HG03558 (cell line): ENCODE results near the gene MEGF10.
A peak's percentile ranks its signal among the peaks of the same experiment; 100 is the strongest.
"Not testable (repeated sequence)": the region's sequence is repeated elsewhere in the genome, so short reads cannot be mapped to it uniquely, and the experiment has no call there.

Experiments
- ATAC-seq: cut with Tn5 transposase; IDR thresholded peaks from one replicate; pipeline ENCODE4 v1.9.1; 2021; ENCODE audit warnings: moderate number of reproducible peaks; ENCODE audit not compliant: unreplicated experiment; ENCODE audit errors: extremely low read depth

MEGF10 gene

GRCh38 chr5:127297348-127298035, 6.9 kb downstream of the MEGF10 start:
- ATAC-seq: no peak

- ATAC-seq: no peak
Measured at GRCh38 chr5:127298036-127298429, 7.4 kb downstream of the MEGF10 start.

- ATAC-seq: no peak
Measured at GRCh38 chr5:127298656-127299055, 8.1 kb downstream of the MEGF10 start.

- no peak for ATAC-seq
Measured at GRCh38 chr5:127299678-127300077, 9.1 kb downstream of the MEGF10 start.

DNA sequence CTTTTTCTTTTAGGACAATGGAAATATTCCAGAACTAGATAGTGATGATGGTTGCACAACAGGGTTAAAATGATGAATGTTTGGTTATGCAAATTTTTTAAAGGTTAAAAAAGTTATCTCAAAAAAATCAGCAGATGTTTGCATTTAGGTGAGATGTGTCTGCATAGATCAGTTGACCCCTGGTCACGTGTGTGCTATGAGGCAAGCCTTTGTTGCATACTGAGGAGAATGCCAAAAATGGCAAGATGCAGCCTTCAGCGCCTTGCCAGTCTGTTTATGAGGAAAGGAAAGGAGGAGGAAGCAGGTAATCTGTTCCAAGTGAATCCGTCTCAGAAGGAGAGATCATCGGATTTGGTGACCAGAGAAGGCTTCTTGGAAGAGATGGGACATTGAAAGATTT, 11.9 kb downstream of the MEGF10 start:
- ATAC-seq: no peak

GRCh38 chr5:127303404-127303803, 12.8 kb downstream of the MEGF10 start:
- no peak for ATAC-seq

GRCh38 chr5:127305493-127305892, 14.9 kb downstream of the MEGF10 start:
- ATAC-seq: no peak

- ATAC-seq: no peak
Measured at GRCh38 chr5:127306036-127306435, 15.4 kb downstream of the MEGF10 start.

DNA sequence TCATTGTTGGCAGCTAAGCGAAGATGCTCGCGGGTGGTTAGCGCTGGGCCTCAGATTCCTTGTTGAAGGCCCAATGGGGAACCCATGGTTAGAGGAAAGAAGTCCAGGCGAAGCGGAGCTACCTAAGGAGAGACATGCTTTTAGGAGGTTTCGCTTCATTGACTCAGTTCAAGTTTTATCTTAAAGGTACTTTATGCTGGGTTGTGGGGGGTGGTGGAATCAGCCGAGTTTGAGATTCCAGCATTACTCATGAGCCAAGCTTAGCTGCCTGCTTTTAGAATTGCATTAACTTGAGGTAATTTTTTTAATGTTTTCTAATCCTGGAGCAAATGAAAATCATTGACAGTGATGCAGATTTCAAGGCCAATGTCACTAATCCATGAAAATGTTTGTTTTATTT, 16.1 kb downstream of the MEGF10 start:
- no peak for ATAC-seq

DNA sequence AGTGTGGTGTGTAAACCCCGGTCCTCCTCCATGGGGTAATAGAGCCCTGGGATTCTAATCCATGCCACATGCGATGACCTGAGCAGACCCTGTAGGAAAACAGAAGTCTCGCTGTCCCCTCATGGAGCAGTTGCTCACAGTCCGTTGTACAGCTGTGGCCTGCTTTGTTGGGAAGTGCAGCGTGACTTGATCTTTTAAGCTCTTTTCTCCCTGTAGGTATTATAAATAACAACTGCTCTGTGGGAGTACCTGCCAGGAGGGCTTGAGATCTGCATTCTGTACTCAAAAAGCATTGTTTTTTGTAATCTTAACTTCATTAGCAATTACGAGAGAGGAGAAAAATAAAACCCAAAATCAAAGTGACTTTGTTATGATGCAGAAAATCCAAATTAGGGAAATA, 17.3 kb downstream of the MEGF10 start:
- ATAC-seq: no peak

DNA sequence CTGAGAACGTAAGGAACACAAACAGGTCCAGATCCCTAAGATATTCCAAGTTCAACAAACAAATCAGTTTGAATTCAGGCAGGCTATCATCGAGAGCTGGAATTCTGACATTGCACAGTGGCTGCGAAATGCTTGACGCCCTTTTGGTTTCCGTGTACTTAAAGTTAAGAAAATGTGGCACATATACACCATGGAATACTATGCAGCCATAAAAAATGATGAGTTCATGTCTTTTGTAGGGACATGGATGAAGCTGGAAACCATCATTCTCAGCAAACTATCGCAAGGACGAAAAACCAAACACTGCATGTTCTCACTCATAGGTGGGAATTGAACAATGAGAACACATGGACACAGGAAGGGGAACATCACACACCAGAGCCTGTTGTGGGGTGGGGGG, 17.7 kb downstream of the MEGF10 start:
- not testable (repeated sequence) for ATAC-seq

- no peak for ATAC-seq
Measured at GRCh38 chr5:127308945-127309344, 18.3 kb downstream of the MEGF10 start.

DNA sequence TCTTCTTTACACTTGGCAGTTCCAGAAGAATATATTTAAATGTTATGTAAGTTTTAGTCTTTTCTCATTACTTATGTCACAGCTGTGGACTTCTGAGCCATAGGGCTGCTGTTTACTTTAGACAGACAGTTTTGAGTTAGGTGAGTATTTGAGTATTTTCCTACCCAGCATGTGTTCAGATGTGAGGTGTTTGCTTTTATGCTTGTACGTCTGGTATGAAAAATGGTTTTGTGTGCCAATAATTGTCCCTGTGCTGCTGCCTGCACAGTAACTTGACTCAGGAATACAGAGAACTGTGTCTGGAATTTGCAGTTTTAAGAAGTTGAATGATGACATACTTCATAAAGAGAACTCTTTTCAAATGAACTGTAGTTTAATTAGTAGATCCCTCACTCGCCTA, 20.8 kb downstream of the MEGF10 start:
- no peak for ATAC-seq

DNA sequence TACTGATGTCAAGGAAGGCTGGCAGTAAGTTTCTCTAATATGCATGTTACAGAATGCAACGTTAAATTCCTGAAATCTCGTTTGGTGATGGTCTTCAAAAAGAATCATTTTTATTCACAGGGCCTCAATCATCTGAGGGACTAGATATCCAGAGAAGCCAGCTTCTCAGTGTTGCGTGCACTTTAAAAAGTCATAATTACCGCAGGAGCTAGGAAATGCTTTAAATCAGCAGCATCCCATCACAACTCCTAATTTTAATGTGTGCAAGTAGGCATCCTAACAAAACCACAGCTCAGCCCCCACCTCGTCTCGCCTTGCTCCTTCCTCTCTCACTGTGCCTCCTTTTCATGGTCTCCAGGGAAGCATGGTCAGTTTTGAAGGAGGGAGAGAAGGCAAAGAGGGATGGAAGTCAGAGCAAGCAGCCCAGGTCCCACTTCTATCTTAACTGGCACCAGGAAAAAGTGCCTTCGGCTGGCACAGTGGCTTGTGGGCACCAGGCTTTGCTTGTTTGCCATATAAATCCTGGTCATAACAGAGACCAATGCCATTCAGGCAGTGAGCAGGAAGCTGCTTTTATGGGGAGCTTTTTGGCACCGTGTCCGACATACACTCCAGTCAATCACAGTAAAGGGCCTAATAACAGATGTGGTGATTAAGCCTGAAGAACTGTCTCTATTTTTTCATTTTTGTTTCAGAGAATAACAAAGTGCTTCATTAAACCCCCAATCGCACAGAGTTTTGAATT, 21.4 kb downstream of the MEGF10 start:
- ATAC-seq: no peak

DNA sequence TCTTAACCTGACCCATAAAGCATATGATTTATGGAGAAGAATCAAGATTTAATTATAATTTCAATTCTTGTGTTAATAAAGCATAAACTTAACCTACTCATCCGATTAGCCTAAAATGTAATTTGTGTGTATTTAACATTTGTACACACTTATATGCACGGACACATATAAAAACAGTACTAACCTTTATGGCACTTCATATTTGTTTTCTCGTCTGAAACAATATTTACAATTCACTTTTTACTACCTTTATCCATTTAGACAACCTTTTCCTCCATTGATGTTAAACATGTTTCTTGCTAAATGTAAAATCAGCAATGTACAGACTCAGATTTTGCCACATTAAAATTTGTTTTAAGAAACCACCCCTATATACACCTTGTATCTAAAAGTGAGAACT, 22.8 kb downstream of the MEGF10 start:
- no peak for ATAC-seq

- peak; percentile 93 for ATAC-seq
Measured at GRCh38 chr5:127313847-127314473, 23.4 kb downstream of the MEGF10 start.

GRCh38 chr5:127316011-127316410, 25.4 kb downstream of the MEGF10 start:
- no peak for ATAC-seq

GRCh38 chr5:127317385-127317784, 26.8 kb downstream of the MEGF10 start:
- not testable (repeated sequence) for ATAC-seq

DNA sequence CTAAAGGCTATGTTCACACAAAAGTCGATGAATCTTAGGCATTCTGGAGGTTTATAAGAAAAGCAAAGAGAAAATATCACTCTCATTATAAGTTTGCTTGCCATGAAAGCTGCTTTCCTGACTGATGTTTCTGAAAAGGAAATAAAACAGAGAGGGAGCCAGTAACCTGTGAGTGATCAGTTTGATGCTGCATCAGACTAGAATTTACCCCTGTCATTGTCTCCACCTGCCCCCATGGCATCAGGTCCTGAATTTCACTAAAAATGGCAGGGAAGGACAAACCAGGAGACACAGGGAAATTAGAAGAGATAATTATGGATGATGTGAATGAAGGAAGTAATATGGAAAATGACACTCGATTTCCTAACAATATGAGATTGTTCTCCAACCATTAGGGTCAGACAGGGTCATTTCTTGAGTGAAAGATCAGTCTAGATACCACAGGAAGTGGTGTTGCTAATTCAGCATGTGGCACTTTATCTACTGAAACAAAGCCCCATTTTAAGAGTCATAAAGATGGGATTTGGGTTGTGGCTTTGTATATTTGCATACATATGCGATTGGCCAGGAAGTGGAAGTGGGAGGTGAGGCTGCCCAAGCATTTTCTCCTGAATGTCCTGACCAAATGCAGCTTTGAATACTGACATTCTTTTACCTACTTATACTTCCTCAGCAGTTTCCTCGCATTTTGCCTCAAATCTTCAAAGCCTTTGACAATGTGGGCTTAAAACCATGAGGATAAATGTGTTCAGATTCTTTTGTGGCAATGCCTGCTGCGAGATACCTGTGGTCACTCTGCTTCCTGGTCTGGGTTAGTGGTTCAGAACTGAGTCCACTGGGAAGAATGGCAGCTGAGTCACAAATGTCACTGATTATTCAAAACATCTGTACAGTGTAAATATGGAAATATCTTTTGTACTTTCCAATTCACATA, 29.7 kb downstream of the MEGF10 start:
- peak; percentile 93 for ATAC-seq

- no peak for ATAC-seq
Measured at GRCh38 chr5:127321465-127321864, 30.9 kb downstream of the MEGF10 start.
